SKM-1 treated with dmso at 0.1 percent for 144 hours (cell line): ENCODE data around the gene PVALB.

ENCODE experiments used
- DNase-seq: peaks from one replicate; lab custom pipeline; 2025; ENCODE audit not compliant: unreplicated experiment; lab: John Stamatoyannopoulos, UW

PVALB gene

DNA sequence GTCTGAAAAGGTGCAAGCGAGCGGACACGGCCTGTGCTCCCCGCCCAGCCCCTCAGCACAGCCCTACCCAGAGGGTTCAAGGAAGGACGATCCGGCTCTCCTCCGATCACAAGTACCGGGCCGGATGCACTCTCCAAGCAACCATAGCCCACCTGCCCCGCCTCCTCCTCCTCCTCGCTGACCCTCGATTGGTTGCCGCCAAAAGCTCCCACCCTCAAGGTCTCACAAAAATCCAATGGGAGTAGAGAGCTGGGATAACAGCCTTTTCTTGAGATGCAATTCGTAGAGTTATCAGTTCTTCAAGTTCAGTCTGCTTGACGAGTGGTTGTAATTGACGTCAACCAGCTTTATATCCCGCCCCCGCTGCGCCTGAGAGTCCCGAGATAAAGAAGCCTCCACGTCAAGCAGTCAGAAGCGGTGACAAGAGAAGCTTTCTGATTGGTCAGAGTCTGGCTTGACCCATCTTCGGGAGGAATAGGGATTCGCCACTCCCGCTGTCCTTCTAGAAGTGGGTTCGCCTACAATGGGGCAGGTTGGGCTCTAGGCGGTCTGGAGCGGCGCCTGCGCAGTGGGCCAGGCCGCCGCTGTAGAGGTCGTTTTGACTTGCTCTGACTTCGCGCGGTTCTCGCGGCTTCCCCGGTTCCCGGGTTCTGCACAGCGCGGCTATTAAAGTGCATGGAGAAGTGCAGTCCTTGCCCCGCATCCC is 40.7 kb downstream of the PVALB start, which contains the start of gene IFT27:
Gene IFT27 (minus strand): TSS at position 156 of the 706 bp plus-strand sequence. CDS start 412 bp downstream, outside the sequence.
- peak; percentile 100 for DNase-seq

DNA sequence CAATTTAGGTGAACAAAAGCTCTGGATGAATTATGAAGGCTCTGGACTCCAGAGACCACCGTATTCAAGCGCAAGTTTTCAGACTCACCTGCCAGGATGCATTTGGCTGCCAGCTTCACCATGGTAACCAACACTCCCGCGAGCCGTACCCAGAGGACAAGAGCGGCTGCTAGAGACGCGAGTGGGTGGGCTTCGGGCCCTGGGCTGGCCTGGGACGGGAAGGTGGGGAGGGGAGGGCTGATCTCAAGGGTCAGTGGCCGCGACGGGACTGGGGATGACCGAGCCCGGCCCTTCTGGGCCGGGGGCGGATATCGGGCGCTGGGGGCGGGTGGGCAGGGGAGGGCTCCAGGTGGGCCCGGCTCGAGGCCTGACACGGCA is 41.3 kb downstream of the PVALB start:
- DNase-seq: no peak

DNA sequence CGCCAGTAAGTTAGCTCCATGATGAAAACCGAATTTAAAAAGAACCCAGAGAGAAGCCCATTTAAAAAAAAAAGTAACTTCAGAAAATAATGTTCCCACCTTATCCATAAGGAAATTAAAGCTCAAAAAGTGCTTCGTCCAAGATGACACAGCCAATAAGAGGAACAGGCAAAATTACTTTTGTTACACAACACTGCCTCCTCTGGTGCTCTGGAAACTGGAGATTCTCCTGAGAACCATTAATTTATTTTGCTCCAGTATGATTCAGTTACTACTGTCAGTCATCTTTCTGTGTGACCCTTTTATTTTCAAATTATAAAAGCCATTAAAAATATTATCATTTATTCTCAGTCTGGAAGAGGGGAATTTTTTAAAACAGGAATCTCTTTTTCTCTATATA is 42.9 kb downstream of the PVALB start:
- peak; percentile 50 for DNase-seq

DNA sequence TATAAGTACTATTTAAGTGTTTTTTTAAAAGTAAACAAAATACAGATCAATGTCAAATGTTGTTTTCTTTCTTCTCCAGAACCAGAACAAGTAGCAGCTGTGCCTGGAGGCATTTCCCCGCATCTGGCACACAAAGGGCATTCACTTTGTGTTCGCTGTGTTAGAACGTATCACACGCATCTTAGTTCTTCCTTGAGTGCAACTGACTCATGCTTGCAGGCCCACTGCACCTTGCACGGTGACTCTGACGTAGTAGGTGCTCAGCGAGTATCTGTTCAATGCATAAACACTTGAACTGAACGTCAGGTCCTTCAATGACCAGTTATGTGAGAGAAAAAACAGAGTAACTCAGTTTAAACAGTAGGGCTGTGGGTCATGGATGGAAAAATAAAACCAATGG is 44.4 kb downstream of the PVALB start:
- DNase-seq: no peak

DNA sequence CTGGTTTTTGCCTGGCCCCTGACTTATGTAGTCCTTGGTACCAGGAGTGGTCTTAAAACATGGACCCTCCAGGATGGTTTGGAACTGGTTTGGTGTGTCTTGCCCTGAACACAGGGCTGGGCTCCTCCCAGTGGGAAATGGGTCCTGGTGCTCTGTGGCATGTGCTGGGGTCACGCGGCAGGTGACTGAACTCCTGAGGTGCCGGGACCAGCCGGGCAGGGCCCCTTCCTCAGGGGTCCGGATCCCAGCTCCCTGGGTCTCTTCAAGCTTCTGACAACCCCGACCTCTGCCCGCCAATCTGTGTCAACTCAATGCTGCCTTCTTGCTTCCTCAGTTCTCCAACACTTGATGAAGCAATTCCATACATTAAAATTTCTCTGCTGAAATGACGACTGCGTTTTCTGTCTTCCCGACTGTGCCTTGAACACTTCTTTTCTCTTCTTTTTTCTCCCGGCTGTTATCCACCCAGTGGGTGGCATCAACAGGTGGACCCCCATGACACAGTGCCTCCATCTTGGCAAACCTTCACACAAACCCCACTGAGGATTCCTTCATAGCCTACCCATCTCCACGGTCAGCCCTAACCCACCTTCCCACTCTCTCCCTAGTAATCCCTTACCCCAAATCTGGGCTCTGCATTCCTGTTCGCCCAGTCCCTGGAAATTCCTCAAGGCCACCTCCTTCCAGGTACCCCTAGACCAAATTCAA is 45.3 kb downstream of the PVALB start:
- DNase-seq: no peak

DNA sequence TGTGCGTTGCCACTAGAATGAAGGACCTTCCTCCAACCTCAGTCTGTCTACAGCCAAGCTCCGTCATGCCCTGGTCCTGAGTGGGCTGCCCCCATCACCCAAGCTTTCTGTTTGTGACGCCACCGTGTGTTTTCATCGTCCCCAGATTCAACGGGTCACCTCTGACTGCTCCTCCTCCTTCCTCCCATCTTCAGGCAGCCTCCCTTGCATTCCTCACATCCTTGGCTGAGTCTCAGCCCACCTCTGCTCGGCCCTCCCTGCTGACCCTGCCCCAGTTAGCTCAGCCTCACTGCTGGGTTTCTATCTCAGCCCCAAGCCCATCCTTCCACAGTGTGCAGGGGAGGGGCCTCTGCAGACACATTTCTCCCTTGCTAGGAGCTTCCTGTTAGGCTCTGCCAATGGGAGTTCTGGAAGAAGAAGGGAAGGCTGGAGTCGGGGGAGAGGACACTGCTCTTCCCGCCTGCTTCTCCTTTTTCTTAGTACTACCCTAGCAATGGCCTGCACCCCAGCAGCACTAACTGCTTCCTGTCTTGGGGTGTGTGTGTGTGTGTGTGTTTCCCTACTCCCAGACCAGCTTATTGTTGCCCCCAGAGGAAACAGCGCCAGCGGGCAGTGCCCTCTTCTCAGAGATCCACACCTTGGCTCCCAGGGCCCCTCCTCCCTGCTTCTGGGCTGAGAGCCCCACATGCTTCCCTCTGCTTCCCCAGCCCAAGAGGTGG is 46.2 kb downstream of the PVALB start:
- no peak for DNase-seq

DNA sequence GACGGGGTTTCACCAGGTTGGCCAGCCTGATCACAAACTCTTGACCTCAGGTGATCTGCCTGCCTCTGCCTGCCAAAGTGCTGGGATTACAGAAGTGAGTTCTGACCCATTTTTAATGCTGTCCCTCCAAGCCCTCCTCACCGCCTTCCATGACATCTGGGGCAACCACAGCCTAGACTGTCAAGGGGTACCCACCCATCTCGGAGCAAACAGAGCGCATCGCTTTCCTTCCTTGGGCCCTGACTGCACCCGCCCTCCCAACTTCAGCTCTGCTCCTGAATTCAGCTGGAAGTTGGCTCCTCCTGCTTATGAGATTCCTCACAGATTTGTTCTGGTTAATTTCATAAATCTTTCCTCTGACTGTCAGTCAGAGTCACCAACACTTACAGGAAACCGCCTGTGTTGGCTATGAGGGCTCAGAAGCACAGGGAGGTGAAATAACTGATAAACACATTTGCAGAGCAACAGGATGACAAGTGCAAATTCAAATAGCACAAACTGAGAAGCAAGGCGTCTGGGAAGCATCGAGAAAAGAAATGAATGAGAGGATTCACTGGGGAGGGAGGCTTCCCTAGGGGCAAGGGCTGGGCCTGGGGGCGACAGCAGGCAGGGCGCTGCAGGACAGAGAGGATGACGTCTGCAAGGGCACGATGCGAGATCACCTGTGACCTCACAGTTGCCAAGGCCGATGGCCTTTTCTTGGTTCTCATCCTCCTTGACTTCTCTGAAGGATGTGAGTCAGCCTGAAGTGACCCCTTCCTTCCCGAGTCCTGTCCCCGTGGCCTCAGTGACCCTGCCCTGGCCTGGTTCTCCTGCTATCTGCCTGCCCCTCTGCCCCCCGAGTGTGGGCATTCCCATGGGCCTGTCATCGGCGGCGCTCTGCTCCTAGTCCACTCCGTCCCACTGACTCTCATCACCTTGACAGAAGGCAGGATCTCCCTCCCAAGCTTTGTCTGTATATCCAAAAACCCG is 47.0 kb downstream of the PVALB start:
- no peak for DNase-seq

DNA sequence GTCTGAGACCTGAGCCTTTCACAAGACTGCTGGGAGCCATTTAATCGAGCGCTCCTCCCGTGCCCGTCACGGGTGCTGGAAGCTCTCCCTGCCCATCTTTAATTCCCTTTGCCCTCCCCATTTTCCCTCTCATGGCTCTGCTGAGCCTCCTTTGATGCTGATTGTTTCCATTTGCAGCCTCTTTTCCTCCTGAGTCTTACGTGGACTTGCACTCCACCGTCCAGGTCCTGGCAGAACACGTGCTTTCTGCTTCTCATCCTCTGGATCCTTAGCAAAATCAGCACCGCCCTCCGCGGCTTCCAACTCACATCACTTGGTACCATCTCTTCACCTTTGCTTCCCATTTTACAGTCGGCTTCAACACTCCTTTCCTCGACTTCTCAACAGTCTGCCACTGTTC is 48.2 kb downstream of the PVALB start:
- no peak for DNase-seq

DNA sequence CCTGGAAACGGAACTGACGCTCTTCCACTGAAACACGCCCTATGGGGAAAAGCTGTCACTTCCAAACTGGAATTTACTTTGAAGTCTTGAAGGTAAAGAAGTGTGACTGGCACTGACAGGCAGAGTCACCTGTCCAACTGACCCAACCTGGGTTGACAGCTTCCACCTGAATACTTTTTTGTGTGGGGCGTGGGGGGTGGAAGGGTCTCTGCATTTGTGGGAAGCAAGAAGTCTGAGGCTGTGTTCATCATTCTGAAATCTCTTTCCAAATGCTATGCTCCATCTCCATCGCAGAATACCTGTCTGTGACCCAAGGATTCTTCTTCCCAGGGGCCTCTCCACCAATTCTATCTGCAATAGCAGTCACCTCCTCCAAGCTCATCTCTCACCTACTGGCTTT is 48.7 kb downstream of the PVALB start:
- no peak for DNase-seq

DNA sequence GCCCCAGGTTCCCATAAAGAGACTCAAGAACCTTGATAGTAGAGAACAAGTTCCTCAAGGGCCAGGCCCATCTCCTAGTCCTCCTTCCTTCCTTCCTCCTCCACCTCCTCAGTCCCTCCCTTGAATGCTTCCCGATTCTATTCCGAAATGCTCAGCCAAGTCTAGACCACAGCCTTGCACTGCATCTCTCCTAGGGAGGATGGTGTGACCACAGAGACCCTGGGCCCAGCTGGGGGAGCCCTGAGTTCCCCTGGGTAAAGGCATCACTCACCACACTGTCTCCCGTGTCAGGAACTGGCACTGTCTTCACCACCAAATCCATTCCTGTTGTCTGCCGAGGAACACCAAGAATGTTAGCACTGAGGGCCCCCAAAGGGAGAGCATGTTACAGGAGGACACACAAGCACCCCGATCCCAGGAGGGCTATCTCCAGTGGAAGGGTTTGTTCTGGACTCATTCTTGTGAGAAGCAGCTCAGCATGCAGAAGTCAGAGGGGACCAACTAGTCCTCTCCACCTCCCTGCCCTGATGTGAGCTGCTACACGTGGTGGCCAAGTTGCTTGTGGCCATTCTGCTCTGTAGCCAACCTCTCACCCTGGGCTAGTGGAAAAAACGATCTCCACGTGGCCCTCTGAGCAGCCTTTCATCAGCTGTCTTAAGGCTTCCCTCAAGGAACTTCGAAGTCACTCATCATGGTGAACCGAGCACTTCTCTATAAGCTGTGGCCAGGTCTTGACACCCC is 49.6 kb downstream of the PVALB start:
- DNase-seq: no peak

DNA sequence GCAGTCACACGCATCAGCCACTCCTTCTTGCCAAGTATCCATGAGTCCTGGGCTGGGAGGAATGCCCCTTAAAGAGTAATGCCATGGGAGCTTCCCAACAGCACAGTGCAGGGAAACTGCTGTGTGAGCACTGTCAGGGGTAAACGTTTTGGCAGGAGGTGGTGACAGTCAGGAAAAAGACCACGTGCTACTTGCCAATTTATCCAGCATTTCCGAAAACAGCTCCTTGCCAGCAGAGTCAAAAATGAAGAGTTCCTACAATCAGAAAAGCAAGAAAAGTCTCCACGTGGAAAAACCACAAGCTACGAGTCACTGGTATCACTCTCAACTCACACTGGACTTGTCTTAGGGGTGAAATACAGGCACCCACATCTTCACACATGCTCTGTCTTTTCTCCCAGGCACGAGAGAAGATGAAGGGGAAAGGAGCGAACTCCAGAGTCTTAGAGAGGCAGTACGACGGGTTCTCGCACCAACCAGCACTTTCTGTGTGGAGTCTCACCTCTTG is 50.8 kb downstream of the PVALB start:
- DNase-seq: no peak

DNA sequence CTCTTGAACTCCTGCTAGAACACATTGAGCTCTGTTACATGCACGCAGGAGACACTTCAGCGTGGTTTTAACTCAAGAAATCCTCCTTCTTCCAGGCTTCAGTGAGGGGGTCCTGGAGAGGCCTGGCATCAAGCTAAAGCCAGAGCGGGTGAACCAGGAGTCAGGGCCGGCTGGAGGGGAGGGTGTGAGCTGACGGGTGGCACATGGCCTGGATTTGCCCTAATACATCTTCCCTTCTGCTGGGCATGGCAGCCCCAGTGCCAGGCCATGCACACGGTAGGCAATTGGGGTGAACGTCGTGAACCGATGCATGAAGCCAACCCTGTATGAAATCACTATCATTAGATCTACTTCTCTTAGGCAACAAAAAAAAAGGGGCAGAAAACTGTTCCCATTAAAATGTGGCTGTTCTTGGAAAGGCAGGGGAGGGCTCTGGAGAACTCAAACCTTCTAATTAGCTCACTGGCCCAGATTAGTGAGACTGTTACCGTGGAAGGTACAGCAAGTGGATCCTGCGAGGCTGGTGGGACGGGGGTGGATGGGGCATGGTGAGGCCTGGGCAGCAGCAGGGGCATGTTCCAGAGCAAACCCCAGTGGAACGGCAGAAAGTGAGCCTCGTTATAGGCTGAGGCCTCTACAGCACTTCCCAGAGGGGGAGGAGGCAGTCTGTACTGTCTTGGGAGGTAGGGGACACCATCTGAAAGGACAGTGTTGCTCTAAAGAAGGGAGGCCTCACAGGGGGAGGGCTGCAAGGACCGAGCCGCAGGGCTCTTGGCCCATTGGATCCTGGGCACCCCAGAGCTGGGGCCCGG is 51.5 kb downstream of the PVALB start:
- DNase-seq: no peak

DNA sequence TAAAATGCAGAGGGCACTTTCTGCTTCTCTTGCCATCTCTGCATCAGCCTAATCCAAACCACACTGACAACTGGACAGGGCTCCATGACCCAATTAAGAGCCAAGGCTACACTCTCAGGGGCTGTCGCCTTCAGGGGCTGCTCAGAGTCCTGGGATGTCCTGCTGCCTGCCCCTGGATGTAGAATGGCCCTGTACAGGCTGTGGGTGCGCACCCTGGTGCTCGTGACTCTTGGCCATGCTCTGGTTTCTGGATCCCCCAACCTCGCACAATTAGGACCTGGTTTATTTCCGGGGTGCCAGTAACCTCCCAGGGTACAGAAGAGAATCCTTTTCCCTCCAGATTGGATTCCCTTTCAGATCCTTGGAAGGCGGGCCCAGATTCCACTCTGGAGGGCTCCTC is 52.2 kb downstream of the PVALB start:
- DNase-seq: no peak

DNA sequence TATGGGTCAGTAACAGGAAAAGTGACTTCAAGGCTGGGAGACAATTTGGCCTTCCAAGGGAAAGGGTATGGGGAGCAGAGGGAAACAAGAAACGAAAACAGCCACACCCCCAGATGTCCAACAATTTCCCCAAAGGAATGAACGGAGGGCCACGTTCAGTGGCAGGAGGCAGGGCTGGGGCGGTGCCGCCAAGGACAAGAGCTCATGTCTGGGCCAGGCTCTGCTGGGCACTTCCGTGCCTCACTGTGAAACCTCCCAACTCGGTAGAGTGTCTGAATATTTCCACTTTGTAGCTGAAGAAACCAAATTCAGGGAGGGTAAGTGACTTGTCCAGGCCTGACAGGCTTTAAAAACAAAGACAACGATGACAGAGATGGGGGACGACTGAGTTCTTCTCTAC is 52.8 kb downstream of the PVALB start:
- no peak for DNase-seq

DNA sequence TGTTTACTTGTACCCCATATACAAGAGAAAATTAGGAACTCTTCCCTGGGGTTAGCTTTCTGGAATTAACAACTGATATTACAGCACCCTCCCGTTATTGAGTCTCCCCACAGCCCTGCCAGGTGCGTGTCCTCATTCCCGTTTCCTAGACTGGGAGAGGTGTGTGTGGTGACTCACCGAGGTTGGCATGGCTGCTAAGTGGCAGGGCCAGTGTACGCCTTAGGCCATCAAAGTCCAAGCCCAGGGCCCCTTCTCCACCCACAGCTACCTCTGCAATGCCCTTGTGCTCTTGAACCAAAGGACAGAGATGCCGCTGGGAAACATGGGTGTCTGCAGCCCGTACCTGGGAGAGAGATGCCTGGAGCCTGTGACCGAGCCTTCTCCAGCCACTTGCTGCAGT is 53.3 kb downstream of the PVALB start:
- DNase-seq: no peak

DNA sequence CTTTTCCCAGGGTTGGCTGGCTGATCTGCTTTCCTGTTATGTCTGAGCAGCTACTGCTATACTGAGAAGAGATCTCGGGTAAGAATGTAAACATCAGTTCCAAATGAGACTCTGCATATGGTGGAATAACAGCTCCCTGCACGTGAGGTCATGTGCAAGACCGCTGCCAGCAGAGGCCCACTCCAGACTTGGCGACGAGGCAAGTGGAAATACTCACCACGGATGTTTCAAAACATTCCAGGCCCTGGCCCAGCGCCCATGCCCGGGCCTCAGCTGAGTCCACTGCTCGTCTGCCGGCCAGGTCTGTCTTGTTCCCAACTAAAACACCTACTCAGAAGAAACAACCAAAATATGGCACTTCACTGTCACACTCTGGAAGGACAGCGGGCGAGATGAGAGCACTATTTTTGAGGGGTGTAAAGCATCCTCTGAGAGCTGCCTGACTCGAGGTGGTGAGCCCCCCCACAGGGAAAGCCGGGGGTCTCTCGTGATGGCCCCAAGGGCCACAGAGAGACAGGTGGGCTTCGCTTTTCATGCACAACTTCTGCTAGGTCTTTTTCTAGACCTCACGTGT is 54.1 kb downstream of the PVALB start:
- no peak for DNase-seq

DNA sequence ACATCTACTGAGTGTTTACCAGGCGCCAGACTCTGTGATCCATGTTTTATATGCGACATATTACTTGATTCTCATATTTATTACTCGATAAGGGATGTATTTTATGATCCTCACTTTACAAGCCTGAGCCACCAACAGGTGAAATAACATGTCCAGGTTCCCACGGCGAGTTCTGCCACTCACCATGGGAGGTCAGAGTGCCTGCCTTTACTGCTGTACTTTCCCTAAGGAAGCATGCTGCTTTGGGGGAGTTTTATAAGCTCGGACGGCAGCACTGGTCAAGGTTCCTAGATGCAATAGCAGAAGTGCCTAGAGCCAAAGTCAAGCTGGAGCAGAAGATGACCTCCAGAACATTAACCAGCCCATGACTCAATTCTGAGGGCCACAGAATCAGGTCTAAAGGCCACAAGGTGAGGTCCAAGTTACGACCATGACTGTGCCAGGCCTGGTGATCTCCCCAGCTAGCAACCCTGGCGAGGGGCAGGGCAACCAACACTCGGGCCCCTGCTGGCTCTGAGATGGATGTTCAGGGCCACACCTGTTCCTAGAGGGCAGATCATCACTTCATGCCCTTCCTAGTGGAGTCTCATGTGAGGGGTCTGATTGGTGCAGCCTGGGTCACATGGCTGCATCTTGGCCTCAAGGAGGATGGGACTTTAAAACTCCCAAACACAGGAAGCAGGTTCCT is 55.1 kb downstream of the PVALB start:
- no peak for DNase-seq

DNA sequence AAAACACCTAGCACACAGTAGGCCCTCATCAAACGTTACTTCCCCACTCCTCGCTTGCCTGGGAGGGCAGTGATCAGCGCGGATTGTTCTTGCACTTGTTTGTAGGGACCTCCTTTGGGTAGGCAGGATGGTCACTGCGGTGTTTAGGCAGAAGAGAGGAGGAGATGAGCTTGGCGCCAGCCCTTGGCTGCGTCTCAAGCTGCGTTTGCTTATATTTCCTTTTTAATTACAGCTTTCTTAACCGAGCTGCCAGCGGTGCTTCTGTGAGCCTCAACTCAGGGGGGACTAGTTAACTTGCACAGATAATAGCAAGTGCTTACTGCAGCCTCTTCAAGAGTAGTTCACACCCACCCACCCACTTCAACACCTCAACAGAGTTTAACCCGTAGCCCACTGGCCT is 56.0 kb downstream of the PVALB start:
- no peak for DNase-seq
